Raji (cell line): ENCODE measurements around the gene OSBP2.

Experiments used
- POLR2A ChIP-seq: IDR thresholded peaks from 2 replicates; pipeline ENCODE4 v1.6.1; 2011; ENCODE audit warnings: low read depth, low read length, control low read depth; ENCODE audit not compliant: insufficient read depth

OSBP2 gene

GRCh38 chr22:30870451-30871345 is 176.0 kb downstream of the OSBP2 start:
- no peak for TF ChIP-seq POLR2A

GRCh38 chr22:30871391-30872284 is 177.0 kb downstream of the OSBP2 start:
- TF ChIP-seq POLR2A: no peak

GRCh38 chr22:30872285-30873041 is 177.8 kb downstream of the OSBP2 start:
- no peak for TF ChIP-seq POLR2A

GRCh38 chr22:30873086-30873650 is 178.5 kb downstream of the OSBP2 start:
- no peak for TF ChIP-seq POLR2A

- TF ChIP-seq POLR2A: no peak
These were observed 179.0 kb downstream of the OSBP2 start for GRCh38 chr22:30873661-30874060.

GRCh38 chr22:30874431-30875370 is 180.0 kb downstream of the OSBP2 start:
- no peak for TF ChIP-seq POLR2A

GRCh38 chr22:30875481-30876215 is 181.0 kb downstream of the OSBP2 start:
- TF ChIP-seq POLR2A: no peak

- no peak for TF ChIP-seq POLR2A
These were observed 181.6 kb downstream of the OSBP2 start for GRCh38 chr22:30876221-30876751.

- TF ChIP-seq POLR2A: no peak
These were observed 182.4 kb downstream of the OSBP2 start for GRCh38 chr22:30876915-30877553.

GRCh38 chr22:30877662-30878515 is 183.2 kb downstream of the OSBP2 start:
- TF ChIP-seq POLR2A: no peak
